Loucy (cell line): ENCODE data around the gene PDCD4.

Experiments used
- H2AFZ ChIP-seq: fragments of 200-600 bp; sonication (generic); 2 replicates; pipeline ENCODE4 v1.6.0; 2016; ENCODE audit warnings: antibody characterized with exemption, mild to moderate bottlenecking, low read length, moderate library complexity
- H3F3A ChIP-seq: fragments of 200-600 bp; 2 replicates; pipeline ENCODE4 v1.6.0; 2016; ENCODE audit warnings: antibody characterized with exemption, low read depth, mild to moderate bottlenecking
- H3K27me3 ChIP-seq: fragments of 200-600 bp; sonication (generic); 2 replicates; pipeline ENCODE4 v1.6.1; 2014; ENCODE audit warnings: low read length, mild to moderate bottlenecking; ENCODE audit not compliant: insufficient read depth, poor library complexity, severe bottlenecking
- H3K36me3 ChIP-seq: fragments of 200-600 bp; sonication (generic); 2 replicates; pipeline ENCODE4 v1.6.1; 2016; ENCODE audit warnings: low read length; ENCODE audit not compliant: insufficient read depth
- H3K4me1 ChIP-seq: fragments of 200-600 bp; sonication (generic); 2 replicates; pipeline ENCODE4 v1.5.1; 2014; ENCODE audit warnings: low read length, mild to moderate bottlenecking; ENCODE audit not compliant: insufficient read depth, poor library complexity, severe bottlenecking
- H3K4me2 ChIP-seq: fragments of 200-600 bp; sonication (generic); 2 replicates; pipeline ENCODE4 v1.6.0; 2014; ENCODE audit warnings: antibody characterized with exemption, low read length, low read depth, mild to moderate bottlenecking; ENCODE audit not compliant: poor library complexity, severe bottlenecking
- H3K4me3 ChIP-seq: fragments of 200-600 bp; sonication (generic); 2 replicates; pipeline ENCODE4 v1.5.1; 2014; ENCODE audit warnings: low read length, mild to moderate bottlenecking, mixed read lengths; ENCODE audit not compliant: poor library complexity, severe bottlenecking
- H3K79me2 ChIP-seq: fragments of 200-600 bp; sonication (generic); 2 replicates; pipeline ENCODE4 v1.6.1; 2014; ENCODE audit warnings: low read length; ENCODE audit not compliant: insufficient read depth
- H3K9ac ChIP-seq: fragments of 200-600 bp; sonication (generic); 2 replicates; pipeline ENCODE4 v1.6.0; 2014; ENCODE audit warnings: mild to moderate bottlenecking, low read depth, low read length, moderate library complexity; ENCODE audit not compliant: poor library complexity, severe bottlenecking
- H3K9me2 ChIP-seq: fragments of 200-600 bp; sonication (generic); replicated peaks from 2 replicates; pipeline ENCODE4 v1.6.1; 2016; ENCODE audit warnings: low read depth, low read length, mixed read lengths
- H3K9me3 ChIP-seq: fragments of 200-600 bp; sonication (generic); 2 replicates; pipeline ENCODE4 v1.6.1; 2014; ENCODE audit warnings: mild to moderate bottlenecking, antibody characterized with exemption, low read length, low read depth; ENCODE audit not compliant: insufficient read depth
- H4K20me1 ChIP-seq: fragments of 200-600 bp; sonication (generic); 2 replicates; pipeline ENCODE4 v1.6.0; 2014; ENCODE audit warnings: antibody characterized with exemption, low read length, mild to moderate bottlenecking; ENCODE audit not compliant: insufficient read depth, poor library complexity, severe bottlenecking
- CTCF ChIP-seq: fragments of 200-600 bp; sonication (generic); conservative IDR thresholded peaks from 2 replicates; pipeline ENCODE4 v1.5.1; 2014; ENCODE audit warnings: mild to moderate bottlenecking, antibody characterized with exemption, low read length
- EZH2phosphoT487 ChIP-seq: fragments of 200-600 bp; IDR thresholded peaks from 2 replicates; pipeline ENCODE4 v1.6.1; 2018; ENCODE audit warnings: antibody characterized with exemption, mild to moderate bottlenecking, moderate library complexity, borderline replicate concordance

Gene PDCD4

GRCh38 chr10:110824152-110824441 is 47.6 kb upstream of the PDCD4 start:
- H3K4me2 ChIP-seq, result no peak overlapping the region
- no peaks in the 10 kb centered on the region for H3K36me3 ChIP-seq
- H3K27me3 ChIP-seq, result no peaks in the 10 kb centered on the region
- H3K79me2 ChIP-seq, result no peaks in the 10 kb centered on the region
- no peaks in the 10 kb centered on the region for H3F3A ChIP-seq
- H3K9me3 ChIP-seq, result no peaks in the 10 kb centered on the region
- H3K4me3 ChIP-seq, result no peak overlapping the region
- no peak overlapping the region for H2AFZ ChIP-seq
- H3K9ac ChIP-seq, result no peak overlapping the region
- TF ChIP-seq CTCF (no peak), EZH2phosphoT487 (no peak)
- H4K20me1 ChIP-seq, result no peaks in the 10 kb centered on the region
- H3K9me2 ChIP-seq, result no peaks in the 10 kb centered on the region
- H3K4me1 ChIP-seq, result peaks cover 11% of the 10 kb centered on the region

GRCh38 chr10:110824660-110825059 is 47.1 kb upstream of the PDCD4 start:
- Histone ChIP-seq H4K20me1 (no peaks in the 10 kb centered on the region), H3K4me3 (no peak overlapping the region), H3K9ac (no peak overlapping the region), H3K9me2 (no peaks in the 10 kb centered on the region), H3F3A (no peaks in the 10 kb centered on the region), H3K27me3 (no peaks in the 10 kb centered on the region), H2AFZ (no peak overlapping the region), H3K4me1 (peaks cover 11% of the 10 kb centered on the region), H3K4me2 (no peak overlapping the region), H3K36me3 (no peaks in the 10 kb centered on the region), H3K79me2 (no peaks in the 10 kb centered on the region), H3K9me3 (no peaks in the 10 kb centered on the region)
- TF ChIP-seq EZH2phosphoT487 (no peak), CTCF (no peak)

- H3K79me2 ChIP-seq, result no peaks in the 10 kb centered on the region
- no peak overlapping the region for H2AFZ ChIP-seq
- H3K27me3 ChIP-seq, result no peaks in the 10 kb centered on the region
- H3K4me1 ChIP-seq, result peaks cover 11% of the 10 kb centered on the region
- H3K4me3 ChIP-seq, result no peak overlapping the region
- H4K20me1 ChIP-seq, result no peaks in the 10 kb centered on the region
- H3K9ac ChIP-seq, result no peak overlapping the region
- no peak overlapping the region for H3K4me2 ChIP-seq
- no peaks in the 10 kb centered on the region for H3K9me3 ChIP-seq
- H3K9me2 ChIP-seq, result no peaks in the 10 kb centered on the region
- no peaks in the 10 kb centered on the region for H3K36me3 ChIP-seq
- H3F3A ChIP-seq, result no peaks in the 10 kb centered on the region
- no peak for TF ChIP-seq CTCF
- no peak for TF ChIP-seq EZH2phosphoT487
Measured at GRCh38 chr10:110825508-110825907, 46.2 kb upstream of the PDCD4 start.
